GM19351 (cell line): ENCODE data around the gene ARVCF.

ENCODE experiments used
- ATAC-seq: cut with Tn5 transposase; IDR thresholded peaks from one replicate; pipeline ENCODE4 v1.9.1; 2021; ENCODE audit warnings: mild to moderate bottlenecking, moderate library complexity; ENCODE audit not compliant: unreplicated experiment

Gene ARVCF

GRCh38 chr22:20031732-20032406 lies 15.2 kb upstream of the ARVCF start:
- ATAC-seq = no peak

DNA sequence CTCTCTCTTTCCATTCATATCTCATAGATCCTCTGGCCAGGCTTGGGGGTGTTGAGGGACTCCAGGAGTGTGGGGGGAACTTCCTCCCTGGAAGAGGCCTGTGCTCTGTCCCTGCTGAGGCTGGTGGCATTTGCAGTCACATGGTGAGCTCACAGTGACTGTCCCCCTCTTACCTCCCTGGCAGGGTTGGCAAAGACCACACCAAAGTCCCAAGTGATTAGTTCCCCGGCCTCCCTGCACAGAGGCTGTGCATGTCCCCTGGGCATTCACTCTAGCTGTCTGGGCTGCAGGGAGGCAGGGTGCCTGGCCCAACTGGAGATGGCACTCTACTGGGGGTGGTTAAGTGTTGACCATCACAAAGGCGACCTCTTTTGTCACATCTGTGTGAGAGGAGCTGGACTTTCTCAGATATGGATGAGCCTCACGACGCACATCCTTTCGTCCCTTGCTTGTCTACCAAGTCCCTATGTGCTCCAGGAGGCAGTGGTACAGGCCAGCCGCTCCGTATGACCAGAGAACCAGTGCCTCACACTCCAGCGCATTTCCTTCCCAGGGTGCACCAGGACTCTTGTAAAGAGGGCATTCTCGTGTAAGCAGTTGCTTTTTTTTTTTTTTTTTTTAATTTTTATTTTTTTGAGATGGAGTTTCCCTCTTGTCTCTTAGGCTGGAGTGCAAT lies 13.1 kb upstream of the ARVCF start:
- no peak for ATAC-seq

DNA sequence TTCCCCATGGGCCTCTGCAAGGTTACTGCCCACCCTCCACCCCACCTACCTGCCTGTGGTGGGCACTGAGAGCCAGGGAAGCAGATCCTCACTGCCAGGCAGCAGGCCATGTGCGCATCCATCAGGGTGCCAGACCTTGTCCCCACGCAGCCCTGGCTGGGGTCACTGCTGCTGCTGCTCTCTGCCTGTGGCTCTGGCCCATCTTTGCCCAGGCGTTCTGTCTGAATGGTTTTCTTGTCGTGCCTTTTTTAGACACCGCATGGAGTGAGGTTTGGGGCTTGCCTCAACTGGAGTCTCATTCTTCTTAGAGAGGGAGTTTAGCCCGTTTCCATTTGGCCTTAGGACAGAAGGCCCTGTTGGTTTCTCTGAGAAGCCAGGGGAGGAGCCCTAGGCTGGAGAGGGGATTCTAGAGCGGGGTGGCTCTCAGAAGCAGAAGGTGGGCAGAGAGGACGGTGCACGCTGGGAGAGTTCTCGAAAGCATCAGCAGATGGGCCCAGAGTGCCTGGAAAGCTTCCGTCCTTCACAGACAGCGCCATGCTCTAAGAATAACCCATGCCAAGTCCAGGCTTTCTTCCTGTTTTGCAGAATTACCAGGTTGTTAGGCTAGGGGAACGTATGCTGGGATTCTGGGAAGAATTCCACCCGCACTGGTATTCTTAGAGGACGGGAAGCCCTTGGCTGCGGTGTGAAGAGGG lies 12.4 kb upstream of the ARVCF start:
- no peak for ATAC-seq

DNA sequence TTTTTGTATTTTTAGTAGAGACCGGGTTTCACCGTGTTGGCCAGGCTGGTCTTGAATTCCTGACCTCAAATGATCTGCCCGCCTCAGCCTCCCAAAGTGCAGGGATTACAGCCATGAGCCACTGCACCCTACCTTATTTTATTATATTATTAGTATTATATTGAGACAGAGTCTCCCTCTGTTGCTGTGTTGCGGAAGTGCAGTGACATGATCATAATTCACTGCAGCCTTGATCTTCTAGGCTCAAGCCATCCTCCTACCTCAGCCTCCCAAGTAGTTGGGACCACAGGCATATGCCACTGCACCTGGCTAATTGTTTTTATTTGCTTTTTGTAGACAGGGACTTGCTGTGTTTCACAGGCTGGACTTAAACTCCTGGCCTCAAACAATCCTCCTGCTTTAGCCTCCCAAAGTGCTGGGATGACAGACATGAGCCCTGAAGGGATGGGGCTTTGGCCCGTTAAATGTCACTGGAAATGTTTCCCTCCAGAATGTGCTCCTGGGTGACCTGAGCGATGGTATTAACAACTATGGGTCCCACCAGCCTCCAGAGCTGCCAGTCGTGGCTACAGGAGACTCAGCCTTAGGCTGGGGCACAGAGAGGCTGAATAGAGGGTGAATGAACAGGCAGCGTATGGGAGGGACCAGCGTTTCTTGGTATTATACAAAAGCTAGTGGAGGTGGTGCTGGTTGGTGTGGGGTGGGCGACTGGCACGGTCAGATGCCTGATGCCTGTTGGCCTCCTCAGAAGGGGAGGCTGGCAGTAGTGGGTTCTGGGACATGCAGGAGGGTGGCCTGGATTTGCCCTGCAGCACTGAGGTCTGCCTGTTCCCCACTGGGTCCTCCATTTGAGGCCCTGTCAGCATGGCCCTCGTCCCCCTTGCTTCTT lies 11.6 kb upstream of the ARVCF start:
- ATAC-seq = no peak

GRCh38 chr22:20026996-20027601 lies 10.5 kb upstream of the ARVCF start:
- no peak for ATAC-seq

GRCh38 chr22:20026204-20026908 lies 9.7 kb upstream of the ARVCF start:
- no peak for ATAC-seq

GRCh38 chr22:20025401-20026203 lies 9.0 kb upstream of the ARVCF start:
- ATAC-seq = no peak

- ATAC-seq = no peak
Measured at GRCh38 chr22:20024650-20025397, 8.2 kb upstream of the ARVCF start.

- ATAC-seq = no peak
Measured at GRCh38 chr22:20024225-20024624, 7.6 kb upstream of the ARVCF start.

- ATAC-seq = no peak
Measured at GRCh38 chr22:20022978-20023613, 6.5 kb upstream of the ARVCF start.

DNA sequence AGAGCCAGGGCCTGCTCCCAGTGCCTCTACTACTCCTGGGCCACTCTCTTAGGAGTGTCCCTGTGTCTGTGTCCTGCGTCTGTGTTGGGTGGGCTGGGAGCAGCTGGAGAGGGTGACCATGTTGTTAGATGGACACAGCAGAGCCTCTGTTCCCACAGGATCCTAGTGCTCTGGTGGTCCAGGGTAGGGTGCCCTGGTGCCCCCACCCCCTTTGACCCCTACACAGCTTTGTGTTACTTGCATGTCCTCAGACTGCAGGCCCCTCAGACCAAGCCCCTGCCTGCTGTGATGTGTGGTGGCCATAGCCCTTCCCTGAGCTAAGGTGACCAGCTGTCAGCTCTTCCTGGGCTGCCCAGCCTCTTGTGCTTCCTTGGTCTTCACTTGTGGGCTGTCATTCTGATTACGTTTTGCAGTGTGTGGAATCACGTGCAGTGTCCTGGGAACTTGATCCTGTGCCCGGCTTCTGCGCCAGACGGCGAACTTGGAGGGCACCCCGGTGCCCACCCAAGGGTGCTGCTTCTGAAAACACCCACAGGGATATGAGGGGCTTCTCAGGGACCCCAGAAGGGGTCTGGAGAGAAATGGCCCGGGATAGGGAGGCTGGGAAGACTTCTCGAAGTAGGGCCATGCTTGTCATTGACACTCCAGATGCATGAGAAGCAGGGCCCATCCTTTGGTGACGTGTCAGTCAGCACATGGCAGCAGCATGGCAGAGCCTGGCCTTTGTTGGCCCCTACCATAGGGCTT lies 5.8 kb upstream of the ARVCF start:
- ATAC-seq = no peak

- ATAC-seq = no peak
Measured at GRCh38 chr22:20021196-20022181, 4.9 kb upstream of the ARVCF start.

DNA sequence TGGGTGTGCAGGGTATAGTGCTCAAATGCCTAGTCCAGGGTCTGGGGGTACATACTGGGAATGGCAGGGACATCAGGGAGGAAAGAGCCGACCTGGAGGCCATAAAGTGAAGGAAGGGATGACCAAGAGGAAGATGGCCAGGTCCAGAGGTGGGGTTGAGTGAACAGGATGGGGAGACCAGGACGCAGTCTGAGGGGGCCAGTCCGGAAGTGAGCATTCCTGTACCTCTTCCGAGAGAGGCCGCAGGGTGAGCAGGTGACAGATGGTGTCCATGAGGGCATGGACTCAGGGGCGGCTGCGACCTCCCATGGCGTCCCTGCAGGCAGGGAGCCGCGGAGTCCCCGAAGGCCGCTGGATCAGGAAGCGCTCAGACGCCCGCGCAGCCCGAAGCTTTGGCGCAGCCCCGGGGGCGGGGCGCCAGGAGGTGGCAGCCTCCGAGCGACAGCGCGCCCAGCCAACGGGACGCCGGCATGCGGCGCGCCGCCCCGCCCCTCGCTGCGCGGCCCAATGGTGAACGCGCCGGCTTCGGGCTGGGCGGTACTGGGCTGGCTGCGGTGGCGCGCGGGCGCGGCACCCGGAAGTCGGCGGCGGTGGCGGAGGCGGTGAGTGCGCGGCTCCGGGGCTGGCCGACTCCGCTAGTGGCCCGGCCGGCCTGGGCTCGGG lies 4.0 kb upstream of the ARVCF start, which contains the start of gene TANGO2:
Gene TANGO2, plus strand, starts transcription at position 578 of the 663 bp plus-strand sequence. CDS start 15,689 bp downstream, outside the sequence.
- peak; percentile 79 for ATAC-seq

GRCh38 chr22:20019661-20020532 lies 3.3 kb upstream of the ARVCF start:
- no peak for ATAC-seq

GRCh38 chr22:20018001-20018400 lies 1.4 kb upstream of the ARVCF start:
- ATAC-seq = no peak
